Psoas muscle (tissue), 8 donors: ENCODE measurements around the gene PWWP2B. TPM values are rescaled to one million over a fixed set of nuclear protein-coding genes. Genes with fewer than 3 reads are reported as not detected.

Experiments used
- ATAC-seq, 4 donors: fragments of 200-7000 bp; cut with Tn5 transposase; one replicate each; pipeline ENCODE4 v1.9.1; 2020; ENCODE audit warnings: moderate library complexity in 3 of 4, mild to moderate bottlenecking in 2 of 4
- DNase-seq, 2 donors: peaks; one replicate each; pipeline ENCODE4 v3.0.0-alpha.2; 2020
- H3K27ac ChIP-seq: fragments of 200-600 bp; one replicate; pipeline ENCODE4 v1.8.0; 2022
- H3K27me3 ChIP-seq, 3 donors: fragments of 200-600 bp in 1 of 3; one replicate each; pipeline versions ENCODE4 v1.6.1 to v1.8.0; 2013 to 2022; ENCODE audit warnings: low read length in 2 of 3, mild to moderate bottlenecking in 2 of 3, moderate library complexity in 1 of 3; ENCODE audit not compliant: insufficient read depth in 3 of 3
- H3K36me3 ChIP-seq, 2 donors: fragments of 200-600 bp in 1 of 2; one replicate each; pipeline versions ENCODE4 v1.6.1 to v1.8.0; 2013 to 2022; ENCODE audit warnings: low read depth in 1 of 2, mild to moderate bottlenecking in 1 of 2, moderate library complexity in 1 of 2; ENCODE audit not compliant: insufficient read depth in 1 of 2
- H3K4me1 ChIP-seq: fragments of 200-600 bp; one replicate; pipeline ENCODE4 v1.8.0; 2022
- H3K4me3 ChIP-seq: fragments of 200-600 bp; one replicate; pipeline ENCODE4 v1.8.0; 2022; ENCODE audit warnings: mild to moderate bottlenecking
- H3K9me3 ChIP-seq: fragments of 200-600 bp; one replicate; pipeline ENCODE4 v1.8.0; 2022
- WGBS, 3 donors: extraction: QIAGEN DNeasy Blood & Tissue Kit; methylation state at CpG; one replicate each; pipeline versions ENCODE4 v1.1.6 to v1.1.7; 2013; 5-methylcytosine and 5-hydroxymethylcytosine counted together
- intact Hi-C, 2 donors: fragments of 100-400 bp; cut with DNase I; formaldehyde crosslinking; loops; one replicate each; pipeline versions ENCODE4 v1.11.0 to v1.14.2; 2022
- polyA plus RNA-seq, 3 donors: library from polyadenylated mRNA; stranded (reverse); fragments of 200-250 nt; gene quantifications; one replicate each; pipeline ENCODE4 v1.2.3, GENCODE V29; 2013
- total RNA-seq, 4 donors: library from RNA; stranded (reverse); fragmentation: NEBNext Ultra II Directional in 2 of 4; extraction: Animal tissue kit (Norgen Biotek cat#: 25700) in 2 of 4; gene quantifications; one replicate each; pipeline versions ENCODE4 v1.2.1 to v1.2.4, GENCODE V29; 2021 to 2023
- TF ChIP-seq, protein P1 (sequence below): fragments of 200-600 bp; IDR thresholded peaks from one replicate; pipeline ENCODE4 v1.8.0; 2022; ENCODE audit warnings: antibody characterized with exemption
- donor health status: healthy with polysubstance abuse.
- donor health status: DM: no; HTN: no; CAD: no; lungs with moderate emphysema.
- donor health status: Bipolar disorder and iron deficiency.
- donor health status: healthy.
- donor health status: DM: yes; HTN: yes; CAD: no.
- donor health status: DM: no; HTN: no; CAD: no.
- donor health status: DM: no; HTN: no; CAD: no.
- donor health status: DM: yes; HTN: yes; CAD: no.

The PWWP2B gene
- total and polyA plus RNA-seq, 7 donors: 14.5 to 35.2 (median 22.2) TPM

DNA sequence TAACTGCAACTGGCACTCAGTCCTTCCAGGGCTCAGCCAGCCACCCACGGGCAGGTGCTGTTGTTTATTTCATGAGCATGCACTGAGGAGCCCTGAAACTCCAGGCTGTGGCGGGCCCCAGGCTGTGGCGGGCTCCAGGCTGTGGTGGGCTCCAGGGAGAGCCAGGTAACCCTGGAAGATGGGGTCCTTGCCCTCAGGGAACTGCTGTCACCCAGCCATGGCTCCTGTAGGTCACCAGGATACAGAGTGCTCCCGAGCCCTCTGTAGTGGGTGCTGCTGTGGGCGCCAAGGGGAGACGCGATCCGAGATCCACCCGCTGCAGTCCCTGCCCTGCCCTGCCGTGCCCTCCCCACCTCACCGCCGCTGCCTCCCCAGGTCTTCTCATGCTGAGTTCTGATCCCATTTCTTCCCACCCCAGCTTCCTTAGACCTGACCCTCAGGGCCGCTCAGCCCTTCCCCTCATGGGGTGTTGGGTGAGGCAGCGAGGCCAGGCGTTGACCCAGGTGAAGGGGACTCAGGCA is 35.4 kb upstream of the PWWP2B start:
- Histone ChIP-seq H3K27me3 (no peaks in the 10 kb centered on the region), H3K27ac (no peak overlapping the region), H3K4me1 (no peaks in the 10 kb centered on the region), H3K36me3 (peaks cover 0 to 14% of the 10 kb centered on the region in 2 donors), H3K9me3 (no peaks in the 10 kb centered on the region), H3K4me3 (no peak overlapping the region)
- ATAC-seq (no peak), DNase-seq (no peak)
- intact Hi-C loops: no loop called here
- TF ChIP-seq, protein P1, sequence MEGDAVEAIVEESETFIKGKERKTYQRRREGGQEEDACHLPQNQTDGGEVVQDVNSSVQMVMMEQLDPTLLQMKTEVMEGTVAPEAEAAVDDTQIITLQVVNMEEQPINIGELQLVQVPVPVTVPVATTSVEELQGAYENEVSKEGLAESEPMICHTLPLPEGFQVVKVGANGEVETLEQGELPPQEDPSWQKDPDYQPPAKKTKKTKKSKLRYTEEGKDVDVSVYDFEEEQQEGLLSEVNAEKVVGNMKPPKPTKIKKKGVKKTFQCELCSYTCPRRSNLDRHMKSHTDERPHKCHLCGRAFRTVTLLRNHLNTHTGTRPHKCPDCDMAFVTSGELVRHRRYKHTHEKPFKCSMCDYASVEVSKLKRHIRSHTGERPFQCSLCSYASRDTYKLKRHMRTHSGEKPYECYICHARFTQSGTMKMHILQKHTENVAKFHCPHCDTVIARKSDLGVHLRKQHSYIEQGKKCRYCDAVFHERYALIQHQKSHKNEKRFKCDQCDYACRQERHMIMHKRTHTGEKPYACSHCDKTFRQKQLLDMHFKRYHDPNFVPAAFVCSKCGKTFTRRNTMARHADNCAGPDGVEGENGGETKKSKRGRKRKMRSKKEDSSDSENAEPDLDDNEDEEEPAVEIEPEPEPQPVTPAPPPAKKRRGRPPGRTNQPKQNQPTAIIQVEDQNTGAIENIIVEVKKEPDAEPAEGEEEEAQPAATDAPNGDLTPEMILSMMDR: no peak
- 89 to 98% (median 98%) methylated on average over 7 to 15 of the region's 15 CpGs for WGBS, 3 donors

DNA sequence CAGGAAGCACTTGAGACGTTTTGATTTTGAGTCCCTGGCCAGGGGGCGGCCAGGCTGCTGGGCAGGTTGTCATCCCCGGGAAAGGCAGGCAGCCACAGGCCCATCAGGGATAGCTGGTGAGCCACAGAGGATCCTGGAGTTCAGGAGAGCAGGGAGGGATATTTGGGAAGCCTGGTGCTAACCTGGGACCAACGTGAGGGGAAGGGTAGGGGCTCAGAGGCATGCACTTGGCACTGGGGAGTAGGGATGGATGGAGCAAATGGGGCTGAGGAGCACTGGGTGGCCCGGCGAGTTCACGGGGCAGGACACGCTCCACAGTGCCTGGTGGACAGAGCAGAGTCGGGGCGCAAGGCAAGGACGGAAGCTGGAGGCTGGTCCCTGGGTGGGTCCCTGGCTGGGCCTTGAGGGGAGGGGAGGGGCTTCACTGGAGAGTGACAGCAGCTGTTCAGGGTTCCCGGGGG is 34.8 kb upstream of the PWWP2B start:
- no peak for DNase-seq
- 87 to 92% (median 87%) methylated on average over 12 of the region's 12 CpGs for WGBS, 3 donors

DNA sequence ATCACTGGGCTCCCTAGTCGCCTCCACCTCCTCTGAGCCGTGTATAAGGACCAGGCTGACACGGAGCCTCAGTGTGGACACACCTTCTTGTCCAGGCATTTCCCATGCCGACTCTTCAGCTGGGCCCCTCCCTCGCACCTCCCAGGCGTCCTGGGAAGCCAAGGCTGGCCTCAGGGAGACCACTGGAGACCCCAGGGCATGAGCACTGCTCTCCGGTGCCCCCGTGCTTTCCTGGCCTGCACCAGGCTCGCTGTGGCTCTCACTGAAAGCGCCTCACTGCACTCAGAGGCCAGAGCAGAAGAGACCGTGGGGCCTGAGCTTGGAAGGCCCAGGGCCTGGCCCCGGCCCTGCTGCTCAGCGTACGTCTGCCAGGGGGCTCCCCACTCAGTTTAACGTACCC is 33.6 kb upstream of the PWWP2B start:
- no peak for DNase-seq
- Histone ChIP-seq H3K27ac (no peak overlapping the region), H3K4me1 (no peaks in the 10 kb centered on the region), H3K27me3 (no peaks in the 10 kb centered on the region), H3K36me3 (peaks cover 0 to 16% of the 10 kb centered on the region in 2 donors), H3K4me3 (no peak overlapping the region), H3K9me3 (peaks cover 8% of the 10 kb centered on the region)
- WGBS, 3 donors: 85 to 91% (median 89%) methylated on average over 15 of the region's 15 CpGs
- intact Hi-C loops: no loop called here
- TF ChIP-seq, protein P1: no peak
- no peak for ATAC-seq

More for the DNA sequence above, 34.8 kb upstream of the PWWP2B start:
- H3K4me1 ChIP-seq: no peaks in the 10 kb centered on the region
- H3K4me3 ChIP-seq: no peak overlapping the region
- H3K27me3 ChIP-seq: no peaks in the 10 kb centered on the region
- no peak overlapping the region for H3K27ac ChIP-seq
- peaks cover 0 to 16% of the 10 kb centered on the region in 2 donors for H3K36me3 ChIP-seq
- no peak for ATAC-seq
- intact Hi-C loops: no loop called here
- no peaks in the 10 kb centered on the region for H3K9me3 ChIP-seq
- TF ChIP-seq, protein P1: no peak

DNA sequence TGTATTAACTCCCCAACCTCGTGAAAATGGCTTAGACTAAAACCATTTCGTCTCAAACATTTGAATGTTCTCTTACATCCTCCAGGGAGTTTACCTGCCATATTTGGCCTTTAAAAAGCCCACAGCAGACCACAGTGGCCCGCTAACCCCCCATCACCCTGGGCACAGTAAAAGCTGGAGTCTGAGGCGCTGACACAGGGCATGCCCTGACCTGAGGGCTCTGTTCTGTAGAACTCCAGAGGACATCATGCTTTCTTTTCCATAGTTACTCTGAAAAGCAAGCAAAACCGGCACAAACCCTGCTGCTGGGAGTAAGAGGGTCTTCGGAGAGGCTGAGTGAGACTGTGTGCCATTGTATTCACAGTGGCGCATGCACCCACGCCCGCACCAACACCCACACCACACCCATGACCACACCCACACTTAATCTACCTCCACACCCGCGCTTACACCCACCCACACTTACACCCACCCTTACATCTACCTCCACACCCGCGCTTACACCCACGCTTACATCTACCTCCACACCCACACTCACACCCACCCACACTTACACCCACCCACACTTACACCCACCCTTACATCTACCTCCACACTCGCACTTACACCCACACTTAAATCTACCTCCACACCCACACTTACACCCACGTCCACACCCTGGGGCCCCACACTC is 32.9 kb upstream of the PWWP2B start:
- TF ChIP-seq, protein P1: no peak
- WGBS, 3 donors: 60 to 72% (median 66%) methylated on average over 14 to 16 of the region's 16 CpGs
- no peak overlapping the region for H3K4me3 ChIP-seq
- intact Hi-C loops: no loop called here
- H3K27ac ChIP-seq: no peak overlapping the region
- H3K36me3 ChIP-seq: peaks cover 0 to 16% of the 10 kb centered on the region in 2 donors
- no peaks in the 10 kb centered on the region for H3K27me3 ChIP-seq
- ATAC-seq (peak; percentile 42 to 76 (median 66)), DNase-seq (no peak)
- H3K4me1 ChIP-seq: no peaks in the 10 kb centered on the region
- H3K9me3 ChIP-seq: peaks cover 8% of the 10 kb centered on the region
